ENCODE measurements around the gene FABP3.

GRCh38 chr1:31374511-31375196 lies 1.8 kb upstream of the FABP3 start:
- TF ChIP-seq CTCF (conservative IDR thresholded peaks at IDR 0.05; ENCODE audit: low read depth in 2 of 2) = no peak
- TF ChIP-seq CREB1 (CRISPR knock-in tag; IDR thresholded peaks at IDR 0.05; ENCODE audit: low read depth) = no peak
